PC-3 (cell line): Measurements from ENCODE around the gene SCARB1. TPM values are rescaled to one million over a fixed set of nuclear protein-coding genes. Genes with fewer than 3 reads are reported as not detected.

Experiments used
- ATAC-seq: fragments of 200-7000 bp; cut with Tn5 transposase; 2 replicates; pipeline ENCODE4 v1.9.1; 2020; ENCODE audit warnings: mild to moderate bottlenecking, moderate library complexity
- BruUV-seq: library from RNA; stranded (reverse); fragments of 400-500 nt; replicated peaks from 2 replicates; lab custom pipeline; 2021; lab: Mats Ljungman, UMichigan
- CTCF ChIA-PET: fragments of 300-600 bp; sonication (Branson Sonifier 250); formaldehyde crosslinking; loops from one replicate; lab custom pipeline; 2022; ENCODE audit warnings: antibody characterized with exemption; lab: Charles Lee
- POLR2A ChIA-PET: fragments of 300-600 bp; sonication (Branson Sonifier 250); formaldehyde crosslinking; loops from one replicate; lab custom pipeline; 2022; ENCODE audit warnings: antibody characterized with exemption; ENCODE audit not compliant: unreplicated experiment; lab: Charles Lee
- DNase-seq: peaks from one replicate; pipeline ENCODE4 v3.0.0-alpha.2; 2015
- H2AFZ ChIP-seq: fragments of 300-600 bp; sonication (generic); 2 replicates; pipeline ENCODE4 v1.6.0; 2016; ENCODE audit warnings: antibody characterized with exemption, low read length
- H3F3A ChIP-seq: fragments of 300-600 bp; sonication (generic); one replicate; pipeline ENCODE4 v1.6.0; 2017; ENCODE audit warnings: antibody characterized with exemption, low read length, control low read depth, mild to moderate bottlenecking; ENCODE audit not compliant: unreplicated experiment
- H3K27ac ChIP-seq: fragments of 300-600 bp; sonication (generic); 2 replicates; pipeline ENCODE4 v1.5.1; 2016; ENCODE audit warnings: mild to moderate bottlenecking, low read length
- H3K27me3 ChIP-seq: fragments of 300-600 bp; sonication (generic); 2 replicates; pipeline ENCODE4 v1.6.1; 2016; ENCODE audit warnings: low read length, mixed read lengths
- H3K36me3 ChIP-seq: fragments of 300-600 bp; sonication (generic); 2 replicates; pipeline ENCODE4 v1.6.1; 2016; ENCODE audit warnings: low read depth, mixed run types, low read length, mixed read lengths
- H3K4me1 ChIP-seq: fragments of 300-600 bp; sonication (generic); 2 replicates; pipeline ENCODE4 v1.5.1; 2016; ENCODE audit warnings: low read length; ENCODE audit not compliant: insufficient read depth
- H3K4me2 ChIP-seq: fragments of 300-600 bp; sonication (generic); 2 replicates; pipeline ENCODE4 v1.6.0; 2016; ENCODE audit warnings: low read length
- H3K4me3 ChIP-seq: fragments of 300-600 bp; sonication (generic); 2 replicates; pipeline ENCODE4 v1.5.1; 2016; ENCODE audit warnings: mild to moderate bottlenecking, low read length, mixed read lengths
- H3K79me2 ChIP-seq: fragments of 300-600 bp; sonication (generic); 2 replicates; pipeline ENCODE4 v1.6.1; 2017; ENCODE audit warnings: low read length, mixed read lengths
- H3K9ac ChIP-seq: fragments of 300-600 bp; sonication (generic); 2 replicates; pipeline ENCODE4 v1.6.0; 2016; ENCODE audit warnings: mild to moderate bottlenecking, low read length
- H3K9me2 ChIP-seq: fragments of 300-600 bp; sonication (generic); replicated peaks from 2 replicates; pipeline ENCODE4 v1.6.1; 2016; ENCODE audit warnings: mixed run types, low read length, mixed read lengths
- H3K9me3 ChIP-seq: fragments of 300-600 bp; sonication (generic); 2 replicates; pipeline ENCODE4 v1.6.1; 2016; ENCODE audit warnings: low read length, mixed read lengths
- H4K20me1 ChIP-seq: fragments of 300-600 bp; sonication (generic); 2 replicates; pipeline ENCODE4 v1.6.1; 2016; ENCODE audit warnings: low read length, mixed read lengths
- EZH2 ChIP-seq: fragments of 300-600 bp; sonication (generic); IDR thresholded peaks from one replicate; pipeline ENCODE4 v1.6.1; 2017; ENCODE audit warnings: antibody characterized with exemption, mild to moderate bottlenecking, low read length; ENCODE audit not compliant: unreplicated experiment
- EZH2phosphoT487 ChIP-seq: fragments of 300-600 bp; sonication (generic); IDR thresholded peaks from 2 replicates; pipeline ENCODE4 v1.6.1; 2018; ENCODE audit warnings: mild to moderate bottlenecking, antibody characterized with exemption, low read length, borderline replicate concordance
- intact Hi-C: fragments of 100-400 bp; cut with micrococcal nuclease; formaldehyde crosslinking; loops from 2 replicates; pipeline ENCODE4 v1.9.0; 2023
- total RNA-seq: library from RNA; depleted of rRNA; stranded (reverse); fragments of >200 nt; gene quantifications from 2 replicates; pipeline ENCODE4 v1.2.3, GENCODE V29; 2014
- TF ChIP-seq, protein P1 (sequence below): fragments of 300-600 bp; sonication (generic); conservative IDR thresholded peaks from 2 replicates; pipeline ENCODE4 v1.5.1; 2017; ENCODE audit warnings: antibody characterized with exemption, low read depth, mild to moderate bottlenecking, low read length

The SCARB1 gene
- total RNA-seq, 1 experiment from 2014 or later, result 79.1 TPM

GRCh38 chr12:124779161-124780141 lies 84.2 kb downstream of the SCARB1 start:
- H3K36me3 ChIP-seq, result no peaks in the 10 kb centered on the region
- POLR2A ChIA-PET, result no interaction called here
- TF ChIP-seq EZH2 (no peak), EZH2phosphoT487 (no peak)
- TF ChIP-seq, protein P1, sequence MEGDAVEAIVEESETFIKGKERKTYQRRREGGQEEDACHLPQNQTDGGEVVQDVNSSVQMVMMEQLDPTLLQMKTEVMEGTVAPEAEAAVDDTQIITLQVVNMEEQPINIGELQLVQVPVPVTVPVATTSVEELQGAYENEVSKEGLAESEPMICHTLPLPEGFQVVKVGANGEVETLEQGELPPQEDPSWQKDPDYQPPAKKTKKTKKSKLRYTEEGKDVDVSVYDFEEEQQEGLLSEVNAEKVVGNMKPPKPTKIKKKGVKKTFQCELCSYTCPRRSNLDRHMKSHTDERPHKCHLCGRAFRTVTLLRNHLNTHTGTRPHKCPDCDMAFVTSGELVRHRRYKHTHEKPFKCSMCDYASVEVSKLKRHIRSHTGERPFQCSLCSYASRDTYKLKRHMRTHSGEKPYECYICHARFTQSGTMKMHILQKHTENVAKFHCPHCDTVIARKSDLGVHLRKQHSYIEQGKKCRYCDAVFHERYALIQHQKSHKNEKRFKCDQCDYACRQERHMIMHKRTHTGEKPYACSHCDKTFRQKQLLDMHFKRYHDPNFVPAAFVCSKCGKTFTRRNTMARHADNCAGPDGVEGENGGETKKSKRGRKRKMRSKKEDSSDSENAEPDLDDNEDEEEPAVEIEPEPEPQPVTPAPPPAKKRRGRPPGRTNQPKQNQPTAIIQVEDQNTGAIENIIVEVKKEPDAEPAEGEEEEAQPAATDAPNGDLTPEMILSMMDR, result no peak
- H3K9me3 ChIP-seq, result no peaks in the 10 kb centered on the region
- no peak overlapping the region for H3K4me3 ChIP-seq
- H3K27ac ChIP-seq, result no peak overlapping the region
- H2AFZ ChIP-seq, result no peak overlapping the region
- H3F3A ChIP-seq, result peaks cover 7% of the 10 kb centered on the region
- H3K9me2 ChIP-seq, result no peaks in the 10 kb centered on the region
- no peak for DNase-seq
- intact Hi-C loops, result loop anchor here (5.0 kb wide), 1 partner anchor 83 kb away; the partner anchor contains the start of gene SCARB1
- H3K79me2 ChIP-seq, result no peaks in the 10 kb centered on the region
- H4K20me1 ChIP-seq, result no peaks in the 10 kb centered on the region
- no peaks in the 10 kb centered on the region for H3K27me3 ChIP-seq
- no peak overlapping the region for H3K4me2 ChIP-seq
- BruUV-seq, result no TSS peak
- H3K4me1 ChIP-seq, result peaks cover 21% of the 10 kb centered on the region
- CTCF ChIA-PET, result no interaction called here
- no peak overlapping the region for H3K9ac ChIP-seq
- no peak for ATAC-seq

GRCh38 chr12:124778411-124778810 lies 85.3 kb downstream of the SCARB1 start:
- peaks cover 7% of the 10 kb centered on the region for H3F3A ChIP-seq
- DNase-seq, result no peak
- H2AFZ ChIP-seq, result no peak overlapping the region
- H3K4me3 ChIP-seq, result no peak overlapping the region
- H3K4me1 ChIP-seq, result peaks cover 25% of the 10 kb centered on the region
- no peak overlapping the region for H3K9ac ChIP-seq
- no peaks in the 10 kb centered on the region for H3K27me3 ChIP-seq
- no peak for ATAC-seq
- H3K9me3 ChIP-seq, result no peaks in the 10 kb centered on the region
- no peaks in the 10 kb centered on the region for H4K20me1 ChIP-seq
- H3K79me2 ChIP-seq, result no peaks in the 10 kb centered on the region
- no peak for TF ChIP-seq EZH2
- TF ChIP-seq, protein P1, result no peak
- TF ChIP-seq EZH2phosphoT487, result no peak
- intact Hi-C loops, result loop anchor here (5.0 kb wide), 1 partner anchor 84 kb away; the partner anchor contains the start of gene SCARB1
- H3K27ac ChIP-seq, result no peak overlapping the region
- no peaks in the 10 kb centered on the region for H3K9me2 ChIP-seq
- no peak overlapping the region for H3K4me2 ChIP-seq
- ChIA-PET CTCF (no interaction called here), POLR2A (no interaction called here)
- no TSS peak for BruUV-seq
- no peaks in the 10 kb centered on the region for H3K36me3 ChIP-seq
